Epithelial cell of proximal tubule (primary cell): ENCODE results near the gene CDH12. TPM values are rescaled to one million over a fixed set of nuclear protein-coding genes. Genes with fewer than 3 reads are reported as not detected.
"Not testable (repeated sequence)": the region's sequence is repeated elsewhere in the genome, so short reads cannot be mapped to it uniquely, and the experiment has no call there.

ENCODE experiments used
- DNase-seq: peaks from one replicate; pipeline ENCODE4 v3.0.0-alpha.2; 2011; ENCODE audit warnings: low read depth
- H3K4me3 ChIP-seq: 2 replicates; pipeline ENCODE4 v1.5.1; 2011; ENCODE audit warnings: low read depth, mild to moderate bottlenecking, low read length
- CTCF ChIP-seq: conservative IDR thresholded peaks from 2 replicates; pipeline ENCODE4 v1.5.1; 2012; ENCODE audit warnings: low read depth, mild to moderate bottlenecking, low read length
- total RNA-seq: library from RNA; depleted of rRNA; stranded (reverse); fragments of >200 nt; gene quantifications from 2 replicates; pipeline ENCODE4 v1.2.3, GENCODE V29; 2015

The CDH12 gene
- total RNA-seq, 1 donor from 2014 or later = not detected

GRCh38 chr5:22154779-22155178 is 698.4 kb downstream of the CDH12 start:
- DNase-seq, H3K4me3 ChIP-seq: not testable (repeated sequence)

GRCh38 chr5:22151801-22152200 is 701.3 kb downstream of the CDH12 start:
- not testable (repeated sequence) for H3K4me3 ChIP-seq, DNase-seq

- DNase-seq, H3K4me3 ChIP-seq: not testable (repeated sequence)
Observed at GRCh38 chr5:22140418-22140817, 712.7 kb downstream of the CDH12 start.

- not testable (repeated sequence) for DNase-seq, H3K4me3 ChIP-seq
Observed at GRCh38 chr5:22139662-22140300, 713.4 kb downstream of the CDH12 start.

- no peak for TF ChIP-seq CTCF
Observed at GRCh38 chr5:22111320-22111719, 741.8 kb downstream of the CDH12 start.

GRCh38 chr5:22109315-22109714 is 743.8 kb downstream of the CDH12 start:
- no peak for TF ChIP-seq CTCF
- no peak overlapping the region for H3K4me3 ChIP-seq
- no peak for DNase-seq

More at GRCh38 chr5:22111320-22111719, 741.8 kb downstream of the CDH12 start:
- no peak for DNase-seq
- no peak overlapping the region for H3K4me3 ChIP-seq

GRCh38 chr5:22108545-22108944 is 744.6 kb downstream of the CDH12 start:
- TF ChIP-seq CTCF = no peak
- no peak for DNase-seq
- no peak overlapping the region for H3K4me3 ChIP-seq

- no peak for DNase-seq
- H3K4me3 ChIP-seq = no peak overlapping the region
- no peak for TF ChIP-seq CTCF
Observed at GRCh38 chr5:22102823-22103359, 750.3 kb downstream of the CDH12 start.

GRCh38 chr5:22088517-22088916 is 764.6 kb downstream of the CDH12 start:
- no peak overlapping the region for H3K4me3 ChIP-seq
- no peak for TF ChIP-seq CTCF
- DNase-seq = no peak
